Amniotic epithelial cell (primary cell): Measurements from ENCODE around the gene SPOPL.
"Not testable (repeated sequence)": the region's sequence is repeated elsewhere in the genome, so short reads cannot be mapped to it uniquely, and the experiment has no call there.

Source experiments
- DNase-seq: peaks from one replicate; pipeline ENCODE4 v3.0.0-alpha.2; 2010; ENCODE audit warnings: low read depth

The SPOPL gene

GRCh38 chr2:138501425-138502254, at the start of gene SPOPL:
Gene SPOPL, plus strand, starts transcription at chr2:138501770. Its CDS starts 48,447 bp downstream, at chr2:138550217.
- DNase-seq, result peak; percentile 67

- no peak for DNase-seq
Measured at GRCh38 chr2:138452324-138452723, 49.2 kb upstream of the SPOPL start.

- DNase-seq, result no peak
Measured at GRCh38 chr2:138453815-138454214, 47.8 kb upstream of the SPOPL start.

GRCh38 chr2:138454761-138455160, 46.8 kb upstream of the SPOPL start:
- no peak for DNase-seq

- no peak for DNase-seq
Measured at GRCh38 chr2:138455275-138455674, 46.3 kb upstream of the SPOPL start.

GRCh38 chr2:138455691-138456090, 45.9 kb upstream of the SPOPL start:
- DNase-seq, result no peak

GRCh38 chr2:138462689-138463088, 38.9 kb upstream of the SPOPL start:
- DNase-seq, result not testable (repeated sequence)

GRCh38 chr2:138468617-138469016, 33.0 kb upstream of the SPOPL start:
- DNase-seq, result no peak

- DNase-seq, result no peak
Measured at GRCh38 chr2:138469411-138469810, 32.2 kb upstream of the SPOPL start.

- no peak for DNase-seq
Measured at GRCh38 chr2:138470941-138471340, 30.6 kb upstream of the SPOPL start.

- no peak for DNase-seq
Measured at GRCh38 chr2:138474100-138474825, 27.3 kb upstream of the SPOPL start.

- DNase-seq, result no peak
Measured at GRCh38 chr2:138475277-138475776, 26.2 kb upstream of the SPOPL start.

- DNase-seq, result no peak
Measured at GRCh38 chr2:138476186-138476585, 25.4 kb upstream of the SPOPL start.

GRCh38 chr2:138476940-138477339, 24.6 kb upstream of the SPOPL start:
- DNase-seq, result no peak

- not testable (repeated sequence) for DNase-seq
Measured at GRCh38 chr2:138482796-138483195, 18.8 kb upstream of the SPOPL start.

- DNase-seq, result peak; percentile 36
Measured at GRCh38 chr2:138485019-138485418, 16.6 kb upstream of the SPOPL start.

GRCh38 chr2:138486363-138487198, 15.0 kb upstream of the SPOPL start:
- no peak for DNase-seq

- DNase-seq, result no peak
Measured at GRCh38 chr2:138490673-138491494, 10.7 kb upstream of the SPOPL start.

GRCh38 chr2:138491495-138491862, 10.1 kb upstream of the SPOPL start:
- no peak for DNase-seq

- no peak for DNase-seq
Measured at GRCh38 chr2:138492160-138492559, 9.4 kb upstream of the SPOPL start.

- DNase-seq, result peak; percentile 46
Measured at GRCh38 chr2:138493334-138493733, 8.2 kb upstream of the SPOPL start.
